ENCODE results near the gene FRMPD2. TPM values are rescaled to one million over a fixed set of nuclear protein-coding genes. Genes with fewer than 3 reads are reported as not detected.
A peak's percentile ranks its signal among the peaks of the same experiment; 100 is the strongest.

Gene FRMPD2
- total RNA-seq, 4 donors from 2014 or later = 1.2 TPM; not detected in 3

- TF ChIP-seq CTCF (IDR thresholded peaks at IDR 0.05) (no peak), POLR2A (IDR thresholded peaks at IDR 0.05) (no peak)
- DNase-seq (ENCODE audit: low spot score in 2 of 2) = no peak
- H3K4me3 ChIP-seq (ENCODE audit: low read depth, poor library complexity, severe bottlenecking) = no peak overlapping the region
- WGBS, 2 donors = 59 to 63% methylated on average over 2 of the region's 2 CpGs
- intact Hi-C loops (cut with DNase I; ENCODE audit: low total_unique reads) = no loop called here
These were observed 35.3 kb upstream of the FRMPD2 start for GRCh38 chr10:48309711-48310226.

- TF ChIP-seq POLR2A (IDR thresholded peaks at IDR 0.05) = no peak
- TF ChIP-seq CTCF (IDR thresholded peaks at IDR 0.05) = no peak
- intact Hi-C loops (cut with DNase I; ENCODE audit: low total_unique reads) = no loop called here
- no peak for DNase-seq (ENCODE audit: low spot score in 2 of 2)
- 12 to 17% methylated on average over 3 of the region's 3 CpGs for WGBS, 2 donors
- H3K4me3 ChIP-seq (ENCODE audit: low read depth, poor library complexity, severe bottlenecking) = no peak overlapping the region
These were observed 33.2 kb upstream of the FRMPD2 start for GRCh38 chr10:48307711-48308018.

- intact Hi-C loops (cut with DNase I; ENCODE audit: low total_unique reads) = no loop called here
These were observed 32.6 kb upstream of the FRMPD2 start for GRCh38 chr10:48306870-48307710.

GRCh38 chr10:48306265-48306869 lies 31.9 kb upstream of the FRMPD2 start, which contains the start of gene MAPK8:
TSS of gene MAPK8 (plus strand) at chr10:48306677. CDS start at chr10:48401661, 94,984 bp downstream.
- TF ChIP-seq POLR2A (IDR thresholded peaks at IDR 0.05) (peak in 1 of 2 donors; percentile 71), CTCF (IDR thresholded peaks at IDR 0.05) (no peak)

More at GRCh38 chr10:48306870-48307710, 32.6 kb upstream of the FRMPD2 start:
- peak overlapping the region; percentile 73 for H3K4me3 ChIP-seq (ENCODE audit: low read depth, poor library complexity, severe bottlenecking)
- TF ChIP-seq POLR2A (IDR thresholded peaks at IDR 0.05) = no peak
- no peak for TF ChIP-seq CTCF (IDR thresholded peaks at IDR 0.05)
- peak; percentile 38 to 91 for DNase-seq (ENCODE audit: low spot score in 2 of 2)
- WGBS, 2 donors = 0 to 1% methylated on average over 17 to 22 of the region's 70 CpGs

GRCh38 chr10:48305905-48306264 lies 31.4 kb upstream of the FRMPD2 start:
- no peak for DNase-seq (ENCODE audit: low spot score in 2 of 2)
- TF ChIP-seq CTCF (IDR thresholded peaks at IDR 0.05) (no peak), POLR2A (IDR thresholded peaks at IDR 0.05) (no peak)
- H3K4me3 ChIP-seq (ENCODE audit: low read depth, poor library complexity, severe bottlenecking) = no peak overlapping the region
- intact Hi-C loops (cut with DNase I; ENCODE audit: low total_unique reads) = no loop called here
- WGBS, 2 donors = 41 to 48% methylated on average over 9 of the region's 9 CpGs

More at GRCh38 chr10:48306265-48306869, 31.9 kb upstream of the FRMPD2 start, which contains the start of gene MAPK8:
- DNase-seq (ENCODE audit: low spot score in 2 of 2) = peak; percentile 83 to 97
- intact Hi-C loops (cut with DNase I; ENCODE audit: low total_unique reads) = no loop called here
- peak within 1 kb of the TSS; percentile 73 for H3K4me3 ChIP-seq (ENCODE audit: low read depth, poor library complexity, severe bottlenecking)
- 0 to 1% methylated on average over 3 to 77 of the region's 86 CpGs for WGBS, 2 donors

All from lower leg skin (tissue), 4 donors.